Suprapubic skin (tissue), 4 donors: ENCODE results near the gene BCAT1.
"Not testable (repeated sequence)": the region's sequence is repeated elsewhere in the genome, so short reads cannot be mapped to it uniquely, and the experiment has no call there.

ENCODE experiments used
- EP300 ChIP-seq: sonication (generic); formaldehyde crosslinking; IDR thresholded peaks from one replicate; pipeline ENCODE4 v1.6.1; 2017; ENCODE audit warnings: antibody characterized with exemption
- POLR2A ChIP-seq, 2 donors: fragments of 450-650 bp; IDR thresholded peaks; one replicate each; pipeline ENCODE4 v1.6.1; 2017; ENCODE audit warnings: antibody characterized with exemption in 2 of 2, mild to moderate bottlenecking in 2 of 2, moderate library complexity in 2 of 2
- POLR2AphosphoS5 ChIP-seq, 3 donors: sonication (generic); formaldehyde crosslinking; IDR thresholded peaks; one replicate each; pipeline ENCODE4 v1.6.1; 2017; ENCODE audit warnings: antibody characterized with exemption in 3 of 3
- TF ChIP-seq, protein P1 (sequence below), 2 donors: fragments of 200-600 bp in 1 of 2; fragments of 450-650 bp in 1 of 2; sonication (generic) in 1 of 2; IDR thresholded peaks; one replicate each; pipeline ENCODE4 v1.5.1; 2016 to 2019; ENCODE audit warnings: antibody characterized with exemption in 2 of 2, mild to moderate bottlenecking in 1 of 2, moderate library complexity in 1 of 2

DNA sequence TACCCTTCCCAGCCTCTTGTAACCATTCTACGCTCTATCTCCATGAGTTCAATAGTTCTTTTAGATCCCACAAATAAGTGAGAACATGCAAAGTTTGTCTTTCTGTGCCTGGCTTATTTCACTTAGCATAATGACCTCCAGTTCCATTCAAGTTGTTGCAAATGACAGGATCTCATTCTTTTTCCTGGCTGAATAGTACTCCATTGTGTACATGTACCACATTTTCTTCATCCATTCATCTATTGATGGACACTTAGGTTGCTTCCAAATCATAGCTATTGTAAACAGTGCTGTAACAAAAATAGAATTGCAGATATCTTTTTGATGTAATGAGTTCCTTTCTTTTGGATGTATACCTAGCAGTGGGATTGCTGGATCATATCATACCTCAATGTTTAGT is 139.6 kb downstream of the BCAT1 start:
- TF ChIP-seq, protein P1, sequence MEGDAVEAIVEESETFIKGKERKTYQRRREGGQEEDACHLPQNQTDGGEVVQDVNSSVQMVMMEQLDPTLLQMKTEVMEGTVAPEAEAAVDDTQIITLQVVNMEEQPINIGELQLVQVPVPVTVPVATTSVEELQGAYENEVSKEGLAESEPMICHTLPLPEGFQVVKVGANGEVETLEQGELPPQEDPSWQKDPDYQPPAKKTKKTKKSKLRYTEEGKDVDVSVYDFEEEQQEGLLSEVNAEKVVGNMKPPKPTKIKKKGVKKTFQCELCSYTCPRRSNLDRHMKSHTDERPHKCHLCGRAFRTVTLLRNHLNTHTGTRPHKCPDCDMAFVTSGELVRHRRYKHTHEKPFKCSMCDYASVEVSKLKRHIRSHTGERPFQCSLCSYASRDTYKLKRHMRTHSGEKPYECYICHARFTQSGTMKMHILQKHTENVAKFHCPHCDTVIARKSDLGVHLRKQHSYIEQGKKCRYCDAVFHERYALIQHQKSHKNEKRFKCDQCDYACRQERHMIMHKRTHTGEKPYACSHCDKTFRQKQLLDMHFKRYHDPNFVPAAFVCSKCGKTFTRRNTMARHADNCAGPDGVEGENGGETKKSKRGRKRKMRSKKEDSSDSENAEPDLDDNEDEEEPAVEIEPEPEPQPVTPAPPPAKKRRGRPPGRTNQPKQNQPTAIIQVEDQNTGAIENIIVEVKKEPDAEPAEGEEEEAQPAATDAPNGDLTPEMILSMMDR (IDR thresholded peaks at IDR 0.05), result not testable (repeated sequence)
- not testable (repeated sequence) for TF ChIP-seq POLR2A (IDR thresholded peaks at IDR 0.05); EP300; POLR2AphosphoS5 (IDR thresholded peaks at IDR 0.05)
